ENCODE data around the gene TRABD2A. TPM values are rescaled to one million over a fixed set of nuclear protein-coding genes. Genes with fewer than 3 reads are reported as not detected.
"Not testable (repeated sequence)": the region's sequence is repeated elsewhere in the genome, so short reads cannot be mapped to it uniquely, and the experiment has no call there.

TRABD2A gene
- total and polyA plus RNA-seq, 5 donors, result 0.29 to 1.3 (median 0.62) TPM

DNA sequence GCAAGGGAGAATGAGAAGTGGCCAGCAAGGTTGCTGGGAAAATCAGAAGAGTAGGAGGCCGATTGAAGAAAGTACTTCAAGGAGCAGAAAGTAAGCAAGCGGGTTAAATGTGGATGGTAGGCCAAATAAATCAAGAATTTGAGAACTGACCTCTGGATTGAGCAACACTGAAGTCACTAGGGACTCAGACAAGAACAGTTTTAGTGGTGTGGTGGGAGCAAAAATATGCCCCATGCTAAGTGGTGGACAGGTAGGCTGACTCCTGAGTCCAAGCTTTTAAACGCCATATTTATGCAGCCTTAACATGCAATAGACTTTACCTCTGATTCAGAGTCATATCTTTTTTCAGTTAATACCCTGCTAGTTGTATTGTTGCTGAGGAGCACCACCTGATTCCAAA lies 4.5 kb downstream of the TRABD2A start:
- no peak overlapping the region for H3K27ac ChIP-seq (ENCODE audit: low read length)
- no peaks in the 10 kb centered on the region for H3K9me3 ChIP-seq (ENCODE audit: control insufficient read depth, low read length)
- intact Hi-C loops (cut with DNase I), result no loop called here
- no peaks in the 10 kb centered on the region for H3K27me3 ChIP-seq (ENCODE audit: control insufficient read depth, insufficient read depth)
- DNase-seq (no peak), ATAC-seq (no peak)
- H3K4me3 ChIP-seq (ENCODE audit: low read length), result no peak overlapping the region
- WGBS, result 95% methylated on average over 3 of the region's 3 CpGs
- peaks cover 5% of the 10 kb centered on the region for H3K4me1 ChIP-seq (ENCODE audit: control insufficient read depth, insufficient read depth, low read length)

DNA sequence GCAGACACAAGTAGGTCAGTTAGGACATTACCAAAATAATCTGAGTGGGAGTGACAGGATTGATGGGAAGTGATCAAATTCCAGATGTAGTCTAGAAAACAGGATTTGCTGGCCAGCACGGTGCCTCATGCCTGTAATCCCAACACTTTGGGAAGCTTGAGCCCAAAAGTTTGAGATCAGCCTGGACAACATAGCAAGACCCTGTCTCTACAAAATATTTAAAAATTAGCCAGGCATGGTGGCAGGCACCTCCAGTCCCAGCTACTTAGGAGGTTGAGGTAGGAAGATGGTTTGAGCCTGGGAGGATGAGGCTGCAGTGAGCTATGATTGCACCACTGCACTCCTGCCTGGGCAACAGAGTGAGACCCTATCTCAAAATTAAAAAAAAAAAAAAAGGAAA lies 5.3 kb downstream of the TRABD2A start:
- H3K4me1 ChIP-seq (ENCODE audit: control insufficient read depth, insufficient read depth, low read length); H3K4me3 ChIP-seq (ENCODE audit: low read length); H3K27ac ChIP-seq (ENCODE audit: low read length); H3K27me3 ChIP-seq (ENCODE audit: control insufficient read depth, insufficient read depth); DNase-seq; intact Hi-C loops (cut with DNase I); ATAC-seq; H3K9me3 ChIP-seq (ENCODE audit: control insufficient read depth, low read length): not testable (repeated sequence)
- 84% methylated on average over 1 of the region's 1 CpG for WGBS

DNA sequence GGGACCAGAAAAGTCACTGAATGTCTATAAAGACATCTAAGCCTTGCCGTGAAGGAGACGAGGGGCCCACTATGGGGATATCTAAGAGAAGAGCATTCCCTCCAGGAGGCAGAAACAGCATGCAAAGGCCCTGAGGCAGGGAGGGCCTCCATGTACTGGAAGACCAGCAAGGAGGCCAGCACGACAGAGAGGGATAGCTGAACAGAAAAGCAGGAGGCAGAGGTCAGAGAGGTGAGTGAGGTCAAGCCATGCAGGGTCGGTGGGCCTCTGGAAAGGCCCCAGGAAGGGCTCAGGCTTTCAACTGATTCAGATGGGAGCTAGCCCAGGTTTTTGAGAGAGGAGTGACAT lies 5.7 kb downstream of the TRABD2A start:
- ATAC-seq, result no peak

DNA sequence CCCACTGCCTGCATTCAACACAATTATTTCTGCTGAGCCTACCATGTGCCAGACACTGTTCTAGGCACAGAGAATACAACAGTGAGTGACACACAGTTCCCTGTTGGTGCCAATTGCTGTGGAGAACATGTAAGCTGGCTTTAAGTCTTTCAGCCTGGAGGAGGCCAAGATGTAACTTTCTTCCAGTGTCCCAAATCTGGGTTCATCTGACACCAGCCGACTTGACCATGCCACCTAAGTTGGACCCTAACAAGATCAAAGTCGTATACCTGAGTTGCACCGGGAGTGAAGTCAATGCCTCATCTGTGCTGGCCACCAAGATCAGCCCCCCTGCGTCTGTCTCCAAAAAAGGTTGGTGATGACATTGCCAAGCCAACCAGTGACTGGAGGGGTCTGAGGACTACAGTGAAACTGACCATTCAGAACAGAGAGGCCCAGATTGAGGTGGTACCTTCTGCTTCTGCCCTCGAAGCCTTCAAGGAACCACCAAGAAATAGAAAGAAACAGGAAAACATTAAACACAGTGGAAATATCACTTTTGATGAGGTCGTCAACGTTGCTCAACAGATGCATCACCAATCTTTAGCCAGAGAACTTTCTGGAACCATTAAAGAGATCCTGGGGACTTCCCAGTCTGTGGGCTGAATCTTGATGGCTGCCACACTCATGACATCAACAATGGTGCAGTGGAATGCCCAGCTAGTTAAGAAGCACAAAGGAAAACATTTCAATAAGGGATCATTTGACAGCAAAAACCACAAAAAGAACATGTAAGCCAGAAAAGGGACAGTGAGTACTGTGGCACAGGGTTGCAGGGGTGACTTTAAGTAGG lies 6.3 kb downstream of the TRABD2A start:
- no peaks in the 10 kb centered on the region for H3K27me3 ChIP-seq (ENCODE audit: control insufficient read depth, insufficient read depth)
- H3K27ac ChIP-seq (ENCODE audit: low read length), result no peak overlapping the region
- no peak overlapping the region for H3K4me3 ChIP-seq (ENCODE audit: low read length)
- H3K9me3 ChIP-seq (ENCODE audit: control insufficient read depth, low read length), result no peaks in the 10 kb centered on the region
- no peak for ATAC-seq
- WGBS, result 84% methylated on average over 7 of the region's 7 CpGs
- H3K4me1 ChIP-seq (ENCODE audit: control insufficient read depth, insufficient read depth, low read length), result peaks cover 1% of the 10 kb centered on the region
- no peak for DNase-seq
- intact Hi-C loops (cut with DNase I), result no loop called here

More for the DNA sequence above, 5.7 kb downstream of the TRABD2A start:
- Histone ChIP-seq H3K27me3 (ENCODE audit: control insufficient read depth, insufficient read depth) (no peaks in the 10 kb centered on the region), H3K4me1 (ENCODE audit: control insufficient read depth, insufficient read depth, low read length) (peaks cover 3% of the 10 kb centered on the region), H3K27ac (ENCODE audit: low read length) (no peak overlapping the region), H3K4me3 (ENCODE audit: low read length) (no peak overlapping the region), H3K9me3 (ENCODE audit: control insufficient read depth, low read length) (no peaks in the 10 kb centered on the region)
- WGBS, result 77% methylated on average over 4 of the region's 4 CpGs
- intact Hi-C loops (cut with DNase I), result no loop called here
- DNase-seq, result no peak

DNA sequence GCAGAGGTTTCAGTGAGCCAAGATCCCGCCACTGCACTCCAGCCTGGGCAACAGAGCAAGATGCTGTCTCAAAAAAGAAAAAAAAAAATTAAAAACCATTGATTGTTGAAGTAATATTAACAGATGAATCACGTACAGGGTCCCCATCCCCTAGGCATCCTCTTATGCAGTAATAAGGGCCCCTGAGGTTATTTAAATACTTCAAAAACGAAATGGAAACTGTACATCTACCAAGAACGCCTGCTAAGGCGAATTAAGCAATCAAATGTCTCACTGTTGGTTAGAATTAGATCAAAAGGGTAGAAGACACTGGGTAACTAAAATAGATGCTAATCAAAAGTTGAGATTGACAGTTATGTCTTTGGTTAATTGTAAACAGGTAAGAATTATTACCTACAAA lies 7.5 kb downstream of the TRABD2A start:
- DNase-seq, result no peak
- Histone ChIP-seq H3K27me3 (ENCODE audit: control insufficient read depth, insufficient read depth) (no peaks in the 10 kb centered on the region), H3K4me3 (ENCODE audit: low read length) (no peak overlapping the region), H3K27ac (ENCODE audit: low read length) (no peak overlapping the region), H3K4me1 (ENCODE audit: control insufficient read depth, insufficient read depth, low read length) (no peaks in the 10 kb centered on the region), H3K9me3 (ENCODE audit: control insufficient read depth, low read length) (no peaks in the 10 kb centered on the region)
- 89% methylated on average over 5 of the region's 5 CpGs for WGBS
- ATAC-seq, result no peak
- intact Hi-C loops (cut with DNase I), result no loop called here

DNA sequence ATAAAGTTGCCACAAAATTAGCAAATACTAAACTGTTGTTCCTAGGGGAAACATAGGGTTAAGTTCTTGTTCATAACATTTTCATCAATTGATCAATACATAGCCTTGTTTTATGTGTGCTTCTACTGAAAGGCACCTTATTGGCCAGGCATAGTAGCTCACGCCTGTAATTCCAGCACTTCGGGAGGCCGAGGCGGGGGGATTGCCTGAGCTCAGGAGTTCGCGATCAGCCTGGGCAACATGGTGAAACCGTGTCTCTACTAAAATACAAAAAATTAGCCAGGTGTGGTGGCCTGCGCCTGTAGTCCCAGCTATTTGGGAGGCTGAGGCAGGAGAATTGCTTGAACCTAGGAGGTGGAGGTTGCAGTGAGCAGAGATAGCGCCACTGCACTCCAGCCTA lies 8.2 kb downstream of the TRABD2A start:
- H3K9me3 ChIP-seq (ENCODE audit: control insufficient read depth, low read length); H3K4me1 ChIP-seq (ENCODE audit: control insufficient read depth, insufficient read depth, low read length); ATAC-seq; H3K27ac ChIP-seq (ENCODE audit: low read length); DNase-seq; intact Hi-C loops (cut with DNase I); H3K27me3 ChIP-seq (ENCODE audit: control insufficient read depth, insufficient read depth); H3K4me3 ChIP-seq (ENCODE audit: low read length): not testable (repeated sequence)
- WGBS, result 95% methylated on average over 9 of the region's 9 CpGs

DNA sequence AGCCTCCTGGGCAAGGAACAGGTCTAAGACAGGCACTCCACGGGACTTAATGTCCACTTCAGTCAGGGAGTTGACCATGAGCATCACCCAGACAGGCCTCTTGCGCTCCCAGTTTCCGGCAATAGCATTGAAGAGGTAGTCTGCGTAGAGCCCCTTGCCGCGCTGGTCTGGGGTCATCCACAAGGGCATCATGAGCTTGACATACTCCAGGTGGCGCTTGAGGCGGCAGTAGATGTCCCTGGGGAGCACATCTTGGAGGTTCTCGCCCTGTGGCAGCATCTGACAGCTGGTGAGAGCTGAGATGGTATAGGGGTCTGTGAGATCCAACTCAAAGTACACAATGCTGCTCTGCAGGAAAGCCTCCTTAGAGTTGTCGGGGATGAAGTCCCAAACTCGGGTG lies 10.6 kb downstream of the TRABD2A start:
- H3K27ac ChIP-seq (ENCODE audit: low read length), result no peak overlapping the region
- no peak overlapping the region for H3K4me3 ChIP-seq (ENCODE audit: low read length)
- 85% methylated on average over 11 of the region's 11 CpGs for WGBS
- intact Hi-C loops (cut with DNase I), result no loop called here
- H3K4me1 ChIP-seq (ENCODE audit: control insufficient read depth, insufficient read depth, low read length), result no peaks in the 10 kb centered on the region
- ATAC-seq (no peak), DNase-seq (no peak)
- H3K9me3 ChIP-seq (ENCODE audit: control insufficient read depth, low read length), result no peaks in the 10 kb centered on the region
- no peaks in the 10 kb centered on the region for H3K27me3 ChIP-seq (ENCODE audit: control insufficient read depth, insufficient read depth)

DNA sequence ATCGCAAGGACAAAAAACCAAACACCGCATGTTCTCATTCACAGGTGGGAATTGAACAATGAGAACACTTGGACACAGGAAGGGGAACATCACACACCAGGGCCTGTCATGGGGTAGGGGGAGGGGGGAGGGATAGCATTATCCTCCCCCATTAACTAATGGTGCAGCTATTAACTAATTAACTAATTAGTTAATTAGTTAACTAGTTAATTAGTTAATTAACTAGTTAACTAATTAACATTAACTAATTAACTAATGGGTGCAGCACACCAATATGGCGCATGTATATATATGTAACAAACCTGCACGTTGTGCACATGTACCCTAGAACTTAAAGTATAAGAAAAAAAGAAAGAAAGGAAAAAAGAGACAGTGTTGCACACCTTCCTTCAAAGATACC lies 12.6 kb downstream of the TRABD2A start:
- H3K4me1 ChIP-seq (ENCODE audit: control insufficient read depth, insufficient read depth, low read length); H3K9me3 ChIP-seq (ENCODE audit: control insufficient read depth, low read length); DNase-seq; intact Hi-C loops (cut with DNase I); H3K27me3 ChIP-seq (ENCODE audit: control insufficient read depth, insufficient read depth); H3K4me3 ChIP-seq (ENCODE audit: low read length); H3K27ac ChIP-seq (ENCODE audit: low read length); ATAC-seq: not testable (repeated sequence)
- 89% methylated on average over 2 of the region's 4 CpGs for WGBS

DNA sequence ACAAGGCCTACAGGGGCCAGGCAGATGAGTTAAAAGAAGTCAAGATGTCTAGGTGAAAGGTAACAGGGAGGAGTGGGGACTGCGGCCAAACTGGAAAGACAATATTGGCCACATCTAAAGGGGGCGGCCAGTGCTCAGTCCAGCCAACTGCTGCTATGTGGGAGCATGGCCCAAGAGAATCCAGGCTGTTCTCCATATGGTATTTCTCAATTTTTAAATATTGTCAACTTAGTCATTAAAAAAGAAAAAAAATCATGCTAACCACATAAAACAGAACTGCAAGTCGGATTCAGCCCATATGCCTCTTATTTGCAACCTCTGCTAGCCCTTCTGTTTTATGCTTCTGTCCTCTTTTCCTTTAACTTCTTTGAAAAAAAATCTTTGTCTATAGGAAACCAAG lies 14.8 kb downstream of the TRABD2A start:
- intact Hi-C loops (cut with DNase I), result no loop called here
- no peak for ATAC-seq

DNA sequence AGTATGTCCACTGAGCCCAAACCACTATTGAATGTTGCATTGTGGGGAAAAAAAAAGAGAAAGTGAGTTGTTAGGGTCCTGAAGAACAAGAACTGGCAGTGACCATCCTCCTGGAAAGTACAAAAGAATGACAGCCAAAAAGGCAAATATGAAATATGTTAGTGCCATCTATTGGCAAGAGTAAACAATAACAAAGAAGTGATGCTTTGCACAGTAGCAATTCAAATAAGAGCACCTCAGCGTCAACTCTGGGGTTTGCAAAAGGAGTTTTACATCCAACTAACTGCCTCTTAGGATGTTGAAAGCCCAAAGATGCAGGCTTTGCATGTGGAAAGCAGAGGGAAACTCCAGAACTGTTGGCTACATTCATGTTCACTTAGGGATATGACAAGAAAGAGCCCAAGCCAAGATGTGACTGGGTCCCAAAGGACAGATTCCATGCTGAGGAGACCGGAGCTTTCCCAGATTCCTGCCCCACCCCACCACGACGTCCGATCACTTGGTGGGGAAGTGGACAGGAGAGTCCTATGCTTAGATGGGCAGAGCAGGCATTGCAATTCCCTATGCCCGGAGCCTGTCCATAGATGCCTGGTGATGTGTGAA lies 15.6 kb downstream of the TRABD2A start:
- H3K27me3 ChIP-seq (ENCODE audit: control insufficient read depth, insufficient read depth), result no peaks in the 10 kb centered on the region
- intact Hi-C loops (cut with DNase I), result no loop called here

More for the DNA sequence above, 14.8 kb downstream of the TRABD2A start:
- Histone ChIP-seq H3K4me3 (ENCODE audit: low read length) (no peak overlapping the region), H3K9me3 (ENCODE audit: control insufficient read depth, low read length) (no peaks in the 10 kb centered on the region), H3K4me1 (ENCODE audit: control insufficient read depth, insufficient read depth, low read length) (no peaks in the 10 kb centered on the region), H3K27ac (ENCODE audit: low read length) (no peak overlapping the region), H3K27me3 (ENCODE audit: control insufficient read depth, insufficient read depth) (no peaks in the 10 kb centered on the region)
- DNase-seq, result no peak
- 72% methylated on average over 3 of the region's 3 CpGs for WGBS

DNA sequence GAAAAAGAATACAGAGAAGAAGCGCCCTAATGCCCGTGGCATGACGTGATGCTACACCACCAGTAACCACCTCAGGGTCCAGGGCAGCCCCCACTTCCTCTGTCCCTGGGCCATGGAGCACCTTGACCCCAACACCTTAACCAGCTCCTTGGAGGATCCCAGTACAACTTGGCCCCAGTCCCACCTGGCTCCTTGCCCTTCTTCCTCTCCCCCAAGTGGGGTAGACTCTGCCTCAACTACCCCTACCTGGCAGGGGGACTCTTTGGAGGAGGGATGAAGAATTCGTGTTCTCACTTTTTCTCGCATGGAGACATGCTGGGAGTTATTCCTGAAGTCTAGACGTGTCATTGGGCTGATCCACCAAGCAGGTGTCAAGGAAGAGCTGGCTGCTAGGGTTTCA lies 18.9 kb downstream of the TRABD2A start:
- Histone ChIP-seq H3K27me3 (ENCODE audit: control insufficient read depth, insufficient read depth) (no peaks in the 10 kb centered on the region), H3K4me1 (ENCODE audit: control insufficient read depth, insufficient read depth, low read length) (no peaks in the 10 kb centered on the region), H3K27ac (ENCODE audit: low read length) (no peak overlapping the region), H3K9me3 (ENCODE audit: control insufficient read depth, low read length) (no peaks in the 10 kb centered on the region), H3K4me3 (ENCODE audit: low read length) (no peak overlapping the region)
- DNase-seq (no peak), ATAC-seq (no peak)
- 83% methylated on average over 6 of the region's 6 CpGs for WGBS
- intact Hi-C loops (cut with DNase I), result no loop called here

More for the DNA sequence above, 15.6 kb downstream of the TRABD2A start:
- H3K9me3 ChIP-seq (ENCODE audit: control insufficient read depth, low read length), result no peaks in the 10 kb centered on the region
- DNase-seq (no peak), ATAC-seq (no peak)
- H3K4me3 ChIP-seq (ENCODE audit: low read length), result no peak overlapping the region
- H3K27ac ChIP-seq (ENCODE audit: low read length), result no peak overlapping the region
- WGBS, result 50% methylated on average over 6 of the region's 6 CpGs
- H3K4me1 ChIP-seq (ENCODE audit: control insufficient read depth, insufficient read depth, low read length), result no peaks in the 10 kb centered on the region
